Ovary (tissue), 9 donors: ENCODE measurements around the gene TMEM38B. TPM values are rescaled to one million over a fixed set of nuclear protein-coding genes. Genes with fewer than 3 reads are reported as not detected.

ENCODE experiments used
- DNase-seq, 5 donors: peaks; one replicate each; pipeline ENCODE4 v3.0.0-alpha.2; 2019 to 2020
- H3K27ac ChIP-seq, 2 donors: fragments of 200-600 bp; one replicate each; pipeline versions ENCODE4 v1.5.1 to v1.8.0; 2019 to 2022
- H3K27me3 ChIP-seq: fragments of 200-600 bp; one replicate; pipeline ENCODE4 v1.8.0; 2022
- H3K36me3 ChIP-seq: fragments of 200-600 bp; sonication (generic); one replicate; pipeline ENCODE4 v1.5.1; 2019
- H3K4me1 ChIP-seq: one replicate; pipeline ENCODE4 v1.8.1; 2013; ENCODE audit warnings: mild to moderate bottlenecking, moderate library complexity; ENCODE audit not compliant: insufficient read depth
- H3K4me3 ChIP-seq: fragments of 200-600 bp; sonication (generic); one replicate; pipeline ENCODE4 v1.5.1; 2017
- H3K9me3 ChIP-seq, 2 donors: fragments of 200-600 bp in 1 of 2; sonication (generic) in 1 of 2; one replicate each; pipeline versions ENCODE4 v1.5.1 to v1.8.1; 2013 to 2019; ENCODE audit warnings: mild to moderate bottlenecking in 1 of 2, moderate library complexity in 1 of 2
- CTCF ChIP-seq, 3 donors: fragments of 450-650 bp in 2 of 3; fragments of 200-600 bp in 1 of 3; IDR thresholded peaks; one replicate each; pipeline versions ENCODE4 v1.5.1 to v1.8.0; 2016 to 2022; ENCODE audit warnings: antibody characterized with exemption in 3 of 3, mild to moderate bottlenecking in 1 of 3
- EP300 ChIP-seq: sonication (generic); formaldehyde crosslinking; IDR thresholded peaks from one replicate; pipeline ENCODE4 v1.6.1; 2017; ENCODE audit warnings: antibody characterized with exemption
- POLR2A ChIP-seq: fragments of 450-650 bp; IDR thresholded peaks from one replicate; pipeline ENCODE4 v1.6.1; 2017; ENCODE audit warnings: antibody characterized with exemption, mild to moderate bottlenecking, moderate library complexity
- WGBS, 3 donors: extraction: QIAGEN DNeasy Blood & Tissue Kit in 1 of 3; methylation state at CpG; one replicate each; pipeline versions ENCODE4 v1.1.5 to v1.1.7; 2013 to 2017; 5-methylcytosine and 5-hydroxymethylcytosine counted together
- intact Hi-C, 4 donors: fragments of 100-400 bp; cut with DNase I; formaldehyde crosslinking; loops; one replicate each; pipeline versions ENCODE4 v1.11.0 to v1.15.1; 2022 to 2023
- polyA plus RNA-seq, 2 donors: library from polyadenylated mRNA; stranded (reverse); fragments of 200-250 nt in 1 of 2; fragments of 350-450 nt in 1 of 2; fragmentation: Illumina TruSeq in 1 of 2; extraction: RNeasy Lipid Tissue Mini Kit (QIAGEN cat#74804) in 1 of 2; gene quantifications; one replicate each; pipeline ENCODE4 v1.2.3, GENCODE V29; 2013 to 2014
- total RNA-seq, 7 donors: library from RNA; depleted of rRNA in 2 of 7; stranded (reverse); fragments of >200 nt in 2 of 7; fragmentation: NEBNext Ultra II Directional in 3 of 7; extraction: Animal tissue kit (Norgen Biotek cat#: 25700) in 3 of 7; gene quantifications; one replicate each; pipeline versions ENCODE4 v1.1.0 to v1.2.4, GENCODE V29; 2016 to 2023
- donor health status: DM: no; HTN: no; CAD: no; lungs with moderate emphysema.
- donor health status: DM: no; HTN: no; CAD: no.
- donor health status: Bipolar disorder and iron deficiency.
- donor health status: DM: yes; HTN: yes; CAD: no.
- donor health status: DM: no; HTN: no; CAD: no.
- donor health status: DM: yes; HTN: yes; CAD: no.

TMEM38B gene
- total and polyA plus RNA-seq, 9 donors, result 10.1 to 28.5 (median 14.4) TPM

GRCh38 chr9:105662184-105663104, 31.9 kb upstream of the TMEM38B start, which contains the start of gene TAL2:
TSS of gene TAL2 (plus strand) at chr9:105662457. CDS start at chr9:105662497, 40 bp downstream.
- H3K4me1 ChIP-seq, result no peaks in the 10 kb centered on the region
- no peak within 1 kb of the TSS for H3K4me3 ChIP-seq
- TF ChIP-seq EP300, result no peak
- no peak for TF ChIP-seq CTCF (IDR thresholded peaks at IDR 0.05)
- no peaks in the 10 kb centered on the region for H3K27me3 ChIP-seq
- DNase-seq, result no peak
- no peak within 1 kb of the TSS for H3K27ac ChIP-seq
- WGBS, 3 donors, result 82 to 88% (median 84%) methylated on average over 12 of the region's 12 CpGs
- intact Hi-C loops, result no loop called here
- no peaks in the 10 kb centered on the region for H3K36me3 ChIP-seq
- no peaks in the 10 kb centered on the region for H3K9me3 ChIP-seq

- TF ChIP-seq CTCF (IDR thresholded peaks at IDR 0.05) (no peak), EP300 (no peak)
- Histone ChIP-seq H3K27ac (no peak overlapping the region), H3K9me3 (no peaks in the 10 kb centered on the region), H3K4me3 (no peak overlapping the region), H3K36me3 (no peaks in the 10 kb centered on the region), H3K27me3 (no peaks in the 10 kb centered on the region), H3K4me1 (no peaks in the 10 kb centered on the region)
- 61 to 69% (median 68%) methylated on average over 5 of the region's 5 CpGs for WGBS, 3 donors
- no peak for DNase-seq
- intact Hi-C loops, result no loop called here
Measured at GRCh38 chr9:105663914-105664313, 30.4 kb upstream of the TMEM38B start.

GRCh38 chr9:105667867-105668266, 26.5 kb upstream of the TMEM38B start:
- TF ChIP-seq POLR2A, result no peak
- TF ChIP-seq CTCF (IDR thresholded peaks at IDR 0.05), result no peak

GRCh38 chr9:105670315-105670714, 24.0 kb upstream of the TMEM38B start:
- H3K36me3 ChIP-seq, result no peaks in the 10 kb centered on the region
- 71 to 78% (median 73%) methylated on average over 3 of the region's 3 CpGs for WGBS, 3 donors
- H3K27ac ChIP-seq, result no peak overlapping the region
- no peak overlapping the region for H3K4me3 ChIP-seq
- TF ChIP-seq CTCF (IDR thresholded peaks at IDR 0.05), result no peak
- TF ChIP-seq EP300, result no peak
- no peak for TF ChIP-seq POLR2A
- DNase-seq, result no peak
- intact Hi-C loops, result no loop called here
- H3K4me1 ChIP-seq, result no peaks in the 10 kb centered on the region
- no peaks in the 10 kb centered on the region for H3K9me3 ChIP-seq
- H3K27me3 ChIP-seq, result no peaks in the 10 kb centered on the region

More at GRCh38 chr9:105667867-105668266, 26.5 kb upstream of the TMEM38B start:
- DNase-seq, result no peak
- no peaks in the 10 kb centered on the region for H3K9me3 ChIP-seq
- intact Hi-C loops, result no loop called here
- no peak overlapping the region for H3K4me3 ChIP-seq
- no peak overlapping the region for H3K27ac ChIP-seq
- 24 to 30% (median 29%) methylated on average over 4 of the region's 4 CpGs for WGBS, 3 donors
- no peaks in the 10 kb centered on the region for H3K27me3 ChIP-seq
- H3K36me3 ChIP-seq, result no peaks in the 10 kb centered on the region
- H3K4me1 ChIP-seq, result no peaks in the 10 kb centered on the region
